GM15510 (cell line): ENCODE data around the gene TMEM270.

Experiments used
- POLR2A ChIP-seq: IDR thresholded peaks from 3 replicates; pipeline ENCODE4 v1.6.1; 2011; ENCODE audit warnings: borderline replicate concordance; ENCODE audit not compliant: insufficient read length; ENCODE audit errors: extremely low read depth

The TMEM270 gene

DNA sequence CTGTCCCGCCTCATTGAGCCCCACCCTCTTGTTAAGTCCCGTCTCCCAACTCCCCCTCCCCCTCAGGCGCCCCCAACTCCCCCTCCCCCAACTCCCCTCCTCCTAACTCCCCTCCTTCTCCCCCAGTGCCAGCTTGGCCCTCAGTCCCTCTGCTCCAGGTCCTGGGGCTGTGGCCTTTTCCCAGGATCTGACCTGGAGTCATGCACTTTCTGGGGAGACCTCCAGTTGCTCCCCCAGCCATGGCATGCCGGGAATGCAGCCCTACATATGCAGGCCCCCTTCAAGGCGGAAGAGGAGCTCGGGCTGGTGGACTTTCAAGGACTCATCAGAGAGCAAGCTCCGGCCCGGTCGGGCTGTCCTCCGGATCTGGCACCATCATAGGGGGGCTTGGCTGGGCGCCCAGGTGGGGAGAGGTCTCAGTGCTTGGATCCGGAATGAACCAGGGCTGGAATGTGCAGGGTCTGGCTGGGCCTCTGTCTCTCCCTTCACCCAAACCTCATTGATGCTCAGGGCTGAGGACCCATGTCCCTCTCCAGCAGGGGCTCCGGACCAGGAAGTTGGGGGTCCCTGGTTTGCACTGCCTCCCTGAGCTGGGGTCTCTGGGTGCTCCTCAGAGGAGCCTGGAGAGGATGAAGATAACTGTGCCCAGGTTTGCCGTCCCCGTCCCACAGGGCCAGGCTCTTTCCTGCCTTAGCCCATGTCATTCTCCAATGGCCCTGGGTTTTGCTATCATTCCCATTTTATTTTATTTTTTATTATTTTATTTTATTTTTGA lies 41.1 kb downstream of the TMEM270 start:
- no peak for TF ChIP-seq POLR2A

DNA sequence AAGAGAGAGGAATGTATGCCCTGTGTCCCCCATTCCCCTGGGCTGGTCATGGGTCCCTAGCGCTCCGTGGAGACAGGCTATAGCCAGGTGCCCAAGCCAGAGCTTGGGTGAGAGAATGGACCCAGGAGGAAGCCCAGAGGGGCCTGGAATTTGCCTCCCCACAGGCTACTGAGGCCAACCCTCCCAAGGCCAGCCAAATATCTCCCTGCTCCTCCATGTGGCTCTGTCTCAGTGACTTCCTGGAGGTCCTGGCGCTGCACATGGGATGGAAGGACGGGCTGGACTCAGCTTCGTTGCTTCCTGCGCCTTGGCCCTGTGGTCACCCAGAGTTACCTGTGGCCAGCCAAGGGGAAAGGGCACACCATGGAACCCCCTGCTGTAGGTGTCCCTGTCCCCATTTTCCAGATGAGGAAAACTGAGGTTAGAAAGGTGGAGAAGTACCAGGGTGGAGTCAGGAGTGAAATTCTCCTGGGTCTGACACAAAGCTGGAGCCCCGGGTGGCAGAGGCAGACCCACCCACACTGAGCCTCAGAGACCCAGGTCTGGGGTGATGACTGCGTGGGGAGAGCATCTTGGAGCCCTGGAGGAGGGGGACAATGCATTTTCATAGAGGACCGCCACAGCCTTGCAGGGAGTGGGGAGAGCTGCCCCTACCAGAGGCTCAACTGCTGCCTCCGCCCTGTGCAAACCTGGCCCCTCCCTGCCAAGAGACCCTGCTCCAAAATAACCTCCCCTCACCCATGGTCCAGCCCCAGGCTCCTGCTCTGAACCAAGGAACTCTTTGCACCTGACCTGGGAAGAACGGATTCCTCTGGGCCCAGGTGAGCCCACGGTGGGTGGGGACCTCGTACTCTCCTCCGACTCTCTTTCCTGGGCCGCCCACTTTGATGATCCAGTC lies 42.6 kb downstream of the TMEM270 start:
- no peak for TF ChIP-seq POLR2A

DNA sequence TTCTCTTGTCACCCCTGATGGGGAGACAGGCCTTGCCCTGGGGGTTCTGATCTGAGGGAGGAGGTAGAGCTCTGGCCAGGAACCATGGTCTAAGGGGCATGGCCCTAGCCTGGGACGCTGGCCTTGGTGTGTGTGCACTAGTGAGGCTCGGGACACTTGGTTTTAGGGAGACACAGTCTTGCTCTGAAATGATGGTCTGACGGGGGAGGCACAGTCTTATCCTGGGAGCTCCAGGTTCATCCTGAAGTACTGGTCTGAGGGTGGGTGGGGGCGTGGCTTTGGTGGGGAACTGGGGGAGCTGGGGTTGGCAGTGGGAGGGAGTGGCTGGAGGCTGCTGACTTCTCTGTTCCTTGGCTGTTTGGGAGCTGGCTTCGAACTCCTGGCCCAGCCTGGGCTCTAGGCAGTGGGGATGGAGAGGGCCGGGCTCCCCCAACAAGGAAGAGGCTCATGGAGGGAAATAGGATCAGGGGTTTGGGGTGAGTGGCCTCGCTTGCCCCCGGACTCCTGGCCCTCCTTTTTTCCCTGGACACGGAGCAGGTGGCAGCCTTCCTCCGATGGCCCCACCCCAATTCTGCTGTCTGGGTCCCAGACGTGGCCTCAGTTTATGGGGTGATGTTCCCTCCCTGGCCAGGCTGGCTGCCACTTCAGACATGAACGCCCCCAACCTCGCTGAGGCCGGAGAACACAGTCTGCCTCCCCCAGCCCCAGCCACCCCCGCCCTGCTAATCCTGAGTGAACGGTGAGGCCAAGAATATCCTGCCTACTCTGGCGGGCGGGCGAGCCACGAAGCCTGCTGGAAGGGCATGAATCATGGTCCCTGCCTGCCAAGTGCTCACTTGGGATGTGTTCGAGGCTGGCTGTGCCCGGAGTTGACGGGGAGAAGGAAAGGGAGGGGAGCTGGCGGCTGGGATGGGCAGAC lies 43.5 kb downstream of the TMEM270 start:
- TF ChIP-seq POLR2A, result no peak

- TF ChIP-seq POLR2A, result no peak
Observed at GRCh38 chr7:73905360-73905759, 44.4 kb downstream of the TMEM270 start.

DNA sequence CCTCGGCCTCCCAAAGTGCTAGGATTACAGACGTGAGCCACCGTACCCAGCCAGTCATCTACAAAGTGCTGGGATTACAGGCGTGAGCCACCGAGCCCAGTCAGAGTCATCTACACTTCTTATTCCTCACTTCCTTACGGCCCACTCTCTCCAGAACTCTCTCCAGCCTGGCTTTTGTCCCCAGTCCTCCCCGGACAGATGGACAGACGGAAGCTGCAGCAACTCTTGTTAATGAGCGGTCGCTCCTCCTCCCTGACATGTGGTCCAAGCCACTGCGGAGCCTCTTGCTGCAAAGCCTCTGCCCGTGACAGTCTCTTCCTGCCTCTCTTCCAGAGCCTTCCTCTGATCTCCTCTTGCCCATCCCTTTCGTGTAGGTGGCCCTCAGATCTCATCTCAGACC lies 45.9 kb downstream of the TMEM270 start:
- no peak for TF ChIP-seq POLR2A

GRCh38 chr7:73907554-73908122 lies 46.7 kb downstream of the TMEM270 start:
- no peak for TF ChIP-seq POLR2A

DNA sequence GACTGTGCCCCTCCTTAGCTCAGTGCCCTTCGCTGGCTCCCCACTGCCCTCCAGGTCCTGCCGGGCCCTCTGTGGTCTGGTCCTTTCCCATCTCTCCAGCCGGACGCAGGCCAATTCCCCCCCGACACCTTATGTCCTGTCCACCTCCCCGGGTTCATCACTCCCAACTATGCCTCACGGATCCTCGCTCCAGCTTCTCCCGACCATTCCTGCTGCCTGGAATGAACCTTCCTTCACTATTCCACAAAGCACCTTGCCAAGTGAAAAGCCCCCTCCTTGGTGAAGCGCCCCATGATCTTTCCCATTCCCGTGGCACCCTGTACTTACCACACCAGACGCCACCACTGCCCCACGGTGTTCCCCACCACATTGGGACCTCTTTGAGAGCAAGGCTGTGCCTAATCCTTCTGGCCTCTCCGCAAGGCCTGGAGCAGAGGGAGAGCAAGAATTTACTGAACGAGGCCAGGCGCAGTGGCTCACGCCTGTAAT lies 47.2 kb downstream of the TMEM270 start:
- no peak for TF ChIP-seq POLR2A

DNA sequence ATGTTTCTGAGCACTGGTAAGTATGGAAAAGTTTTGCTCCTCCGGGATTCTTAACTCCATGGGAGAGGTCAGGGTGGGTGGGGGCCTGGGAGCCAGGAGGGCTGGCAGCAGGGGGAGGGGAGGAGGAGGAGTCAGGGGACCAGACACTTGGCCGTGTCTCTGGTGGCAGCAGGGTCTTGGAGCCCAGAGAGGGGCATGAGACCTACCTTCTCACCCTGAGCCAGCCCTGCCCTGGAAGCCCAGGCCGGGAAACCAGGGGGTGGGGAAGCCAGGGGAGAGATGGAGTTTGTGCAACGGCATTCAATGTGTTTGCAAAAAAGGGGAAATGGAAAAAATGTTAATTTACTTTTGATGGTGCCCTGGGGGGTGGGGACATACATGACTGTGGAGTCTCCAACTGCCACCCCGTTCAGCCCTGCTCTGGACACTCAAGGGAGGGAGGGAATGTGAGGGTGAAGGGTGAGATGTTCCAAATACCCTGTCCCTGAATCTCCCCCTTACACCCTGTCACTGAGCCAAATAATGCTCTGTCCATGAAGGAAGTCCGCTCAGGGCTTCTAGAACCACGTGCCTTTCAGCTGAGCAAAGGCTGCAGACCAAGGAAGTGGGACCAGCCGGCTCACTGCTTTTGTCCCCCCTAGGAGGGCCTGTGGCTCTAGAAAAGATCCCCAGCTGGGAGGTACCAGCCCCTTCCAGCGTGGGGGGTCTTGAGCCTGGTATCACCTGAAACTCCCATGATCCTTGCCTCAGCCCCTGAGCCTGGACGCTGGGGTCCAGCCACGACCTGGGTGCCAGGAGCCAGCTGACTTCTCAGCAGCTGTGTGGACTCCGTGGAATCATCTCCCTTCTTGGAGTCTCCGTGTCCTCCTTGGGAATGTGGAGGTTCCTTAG lies 48.3 kb downstream of the TMEM270 start:
- no peak for TF ChIP-seq POLR2A

- TF ChIP-seq POLR2A, result no peak
Observed at GRCh38 chr7:73909996-73910395, 49.0 kb downstream of the TMEM270 start.

GRCh38 chr7:73912223-73912622 lies 51.3 kb downstream of the TMEM270 start:
- TF ChIP-seq POLR2A, result no peak
